Non-pigmented ciliary epithelial cell (primary cell): ENCODE data around the gene LAMA5.
A peak's percentile ranks its signal among the peaks of the same experiment; 100 is the strongest.
"Not testable (repeated sequence)": the region's sequence is repeated elsewhere in the genome, so short reads cannot be mapped to it uniquely, and the experiment has no call there.

Source experiments
- DNase-seq: peaks from one replicate; pipeline ENCODE4 v3.0.0-alpha.2; 2010; ENCODE audit warnings: low read depth

Gene LAMA5

GRCh38 chr20:62390317-62391164 lies 23.4 kb upstream of the LAMA5 start:
- no peak for DNase-seq

DNA sequence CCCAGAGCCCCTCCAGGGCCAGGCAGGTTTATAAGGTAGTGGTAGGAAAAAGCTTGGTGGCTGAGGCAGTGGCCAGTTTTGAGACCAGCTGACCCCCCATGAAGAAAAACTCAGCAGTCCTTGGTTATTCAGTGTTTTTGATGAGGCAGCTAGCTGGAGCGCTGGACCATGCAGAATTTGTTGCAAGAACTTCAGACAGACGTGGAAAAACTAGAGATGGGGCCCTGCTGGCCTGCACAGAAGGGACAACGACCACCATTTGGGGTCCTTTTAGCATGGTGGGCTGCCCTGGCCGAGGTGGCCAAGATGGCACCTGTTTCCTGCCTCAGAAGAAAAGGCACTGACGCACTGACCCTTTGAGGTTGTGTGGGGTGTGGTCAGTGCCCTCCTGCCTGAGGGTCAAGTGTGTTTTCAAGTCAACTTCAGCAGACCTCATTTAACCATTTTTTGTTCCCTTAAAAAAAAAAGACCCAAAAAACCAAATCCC lies 22.5 kb upstream of the LAMA5 start:
- DNase-seq, result no peak

- no peak for DNase-seq
Observed at GRCh38 chr20:62388839-62389600, 21.9 kb upstream of the LAMA5 start.

DNA sequence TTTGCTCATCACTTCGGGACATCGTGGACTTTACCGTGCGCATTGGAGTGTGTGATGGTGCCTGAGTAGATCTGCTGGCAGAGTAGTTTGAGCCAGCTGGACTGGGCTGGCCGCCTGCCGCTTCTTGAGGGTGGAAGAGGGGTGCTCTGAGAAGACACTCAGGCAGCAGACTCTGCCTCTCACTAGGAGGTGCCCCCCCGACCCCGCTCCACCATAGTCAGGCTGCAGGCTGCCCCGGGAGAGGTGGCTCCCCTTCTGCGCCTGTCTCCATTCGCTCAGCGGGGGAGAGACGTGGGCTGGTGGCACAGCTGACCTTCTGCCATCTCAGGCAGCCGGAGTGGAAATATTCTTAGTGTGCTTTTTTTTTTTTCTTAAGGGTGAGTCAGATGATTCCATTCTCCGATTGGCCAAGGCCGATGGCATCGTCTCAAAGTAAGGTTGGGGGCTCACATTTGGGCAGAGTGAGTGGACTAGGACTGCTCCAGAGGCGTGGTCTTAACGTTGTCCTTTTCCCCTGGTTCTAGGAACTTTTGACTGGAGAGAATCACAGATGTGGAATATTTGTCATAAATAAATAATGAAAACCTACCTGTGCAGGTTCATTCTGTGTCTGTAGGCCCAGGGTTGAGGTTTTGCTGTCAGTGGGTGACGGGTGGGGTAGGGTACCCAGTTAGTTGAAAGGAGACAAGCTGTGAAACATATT lies 21.0 kb upstream of the LAMA5 start:
- DNase-seq, result no peak

DNA sequence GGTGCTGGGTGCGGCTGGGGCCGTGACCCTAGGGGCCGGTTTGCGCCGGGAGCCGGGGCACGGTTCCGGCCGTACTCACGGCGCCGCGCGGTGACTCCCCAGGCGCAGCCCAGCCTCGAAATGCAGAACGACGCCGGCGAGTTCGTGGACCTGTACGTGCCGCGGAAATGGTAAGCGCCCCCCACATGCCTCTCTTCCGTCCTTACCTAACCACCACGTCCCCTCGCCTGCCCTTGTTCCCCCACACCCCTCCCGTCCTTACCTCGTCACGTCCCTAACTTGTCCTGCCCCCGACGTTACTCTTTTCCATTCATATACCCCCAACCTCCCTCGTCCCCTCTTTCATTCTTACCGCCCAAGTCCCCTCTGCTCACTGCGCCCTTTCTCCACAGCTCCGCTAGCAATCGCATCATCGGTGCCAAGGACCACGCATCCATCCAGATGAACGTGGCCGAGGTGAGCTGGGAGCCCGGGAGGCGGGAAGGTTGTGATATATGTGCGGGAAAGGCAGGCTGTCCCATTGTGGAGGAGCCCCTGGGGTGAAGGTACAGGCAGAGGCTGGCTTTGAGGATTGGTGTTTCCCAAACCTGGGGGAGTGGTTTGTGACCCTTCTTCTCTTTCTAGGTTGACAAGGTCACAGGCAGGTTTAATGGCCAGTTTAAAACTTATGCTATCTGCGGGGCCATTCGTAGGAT lies 20.3 kb upstream of the LAMA5 start:
- DNase-seq, result no peak

GRCh38 chr20:62386383-62387218 lies 19.5 kb upstream of the LAMA5 start, which contains the start of gene RPS21:
RPS21 (plus strand) TSS chr20:62387103; CDS start chr20:62387339, 236 bp downstream.
- DNase-seq, result peak; percentile 51

DNA sequence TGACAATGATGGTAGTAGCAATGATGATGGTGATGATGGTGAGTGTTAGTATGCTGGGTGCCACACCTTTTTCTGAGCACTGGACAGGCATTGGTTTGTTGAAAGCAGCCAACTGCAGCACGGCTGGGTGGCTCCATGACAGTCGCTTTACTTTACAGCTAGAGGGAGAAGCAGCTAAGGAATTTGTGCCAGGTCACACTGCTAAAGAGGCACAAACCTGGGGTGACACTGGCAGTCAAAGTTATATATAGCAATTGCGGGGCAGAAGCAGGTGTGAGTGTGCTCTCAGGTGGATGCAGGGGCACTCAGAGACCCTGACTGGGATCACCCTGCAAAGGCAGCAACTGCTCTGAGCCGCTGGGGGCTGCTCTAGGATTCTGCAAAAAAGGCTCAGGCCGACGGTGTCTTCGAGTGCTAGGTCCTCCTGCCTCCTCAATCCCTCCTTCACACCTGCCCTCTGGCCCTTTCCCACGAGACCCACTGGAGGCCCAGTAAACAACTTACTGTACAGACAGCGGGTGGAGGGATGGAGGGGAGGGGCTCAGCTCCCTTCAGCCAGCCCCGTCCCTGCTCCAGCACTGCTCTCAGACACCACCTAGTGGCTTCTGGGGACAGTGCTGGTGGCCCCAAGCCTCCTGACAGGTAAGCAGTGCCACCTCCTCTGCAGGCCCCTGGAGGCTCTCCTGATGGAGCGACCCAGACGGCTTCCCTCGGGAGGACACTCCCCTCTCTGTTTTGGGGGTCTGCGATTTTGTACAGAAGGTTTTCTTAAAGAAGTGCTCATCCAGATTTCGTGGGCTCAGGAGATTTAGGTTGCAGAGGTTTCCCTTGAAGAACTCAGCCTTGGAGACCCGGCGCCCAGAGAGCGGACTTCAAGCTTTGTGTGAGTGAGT lies 15.4 kb upstream of the LAMA5 start:
- DNase-seq, result no peak

- DNase-seq, result no peak
Observed at GRCh38 chr20:62381842-62382241, 14.7 kb upstream of the LAMA5 start.

DNA sequence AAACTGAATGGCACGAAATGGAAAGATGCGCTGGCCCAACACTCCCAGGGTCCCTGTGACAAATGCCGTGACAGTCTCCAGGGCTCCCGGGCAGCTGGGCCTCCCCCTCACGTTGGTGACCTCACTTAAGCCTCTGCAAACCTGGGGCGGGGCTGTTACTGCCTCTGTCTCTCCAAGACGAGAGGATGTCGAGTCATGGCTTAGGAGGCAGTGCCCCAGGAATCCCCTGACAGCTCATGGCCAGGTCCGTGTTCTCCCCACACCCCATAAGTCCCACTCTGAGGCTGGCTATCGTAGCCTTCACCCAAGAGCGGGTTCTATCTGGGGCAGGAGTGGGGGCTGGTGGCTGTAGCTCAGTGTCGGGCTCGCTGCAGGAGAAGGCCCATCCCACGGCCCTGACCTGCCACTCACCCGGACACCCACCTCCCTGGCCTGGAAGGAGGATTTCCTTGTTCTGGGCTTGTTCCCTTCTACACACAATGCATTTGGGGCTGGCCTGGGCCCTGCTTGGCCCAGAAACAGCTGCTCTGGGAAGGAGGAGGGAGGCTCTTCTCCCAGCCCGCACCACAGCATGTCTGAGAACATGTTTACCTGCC lies 14.2 kb upstream of the LAMA5 start:
- DNase-seq, result no peak

DNA sequence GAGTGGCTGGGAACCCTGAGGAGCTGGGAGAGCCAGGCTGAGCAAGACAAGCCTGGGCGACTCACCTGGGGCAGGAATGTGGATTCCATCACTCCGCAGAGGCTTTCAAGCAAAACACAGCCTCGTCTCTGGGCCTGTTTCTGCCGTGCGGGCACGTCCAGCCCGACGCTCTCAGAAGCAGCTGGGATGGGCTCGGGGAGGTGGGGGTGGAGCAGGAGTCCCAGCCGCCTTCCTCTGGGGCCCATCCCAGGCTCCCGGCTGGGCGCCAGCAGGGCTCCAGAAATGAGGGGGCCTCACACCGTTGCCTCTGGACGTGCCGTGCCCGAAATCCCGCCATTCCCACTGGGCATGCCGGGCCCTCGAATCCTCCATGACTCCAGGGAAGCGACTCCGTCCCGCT lies 11.1 kb upstream of the LAMA5 start:
- no peak for DNase-seq

DNA sequence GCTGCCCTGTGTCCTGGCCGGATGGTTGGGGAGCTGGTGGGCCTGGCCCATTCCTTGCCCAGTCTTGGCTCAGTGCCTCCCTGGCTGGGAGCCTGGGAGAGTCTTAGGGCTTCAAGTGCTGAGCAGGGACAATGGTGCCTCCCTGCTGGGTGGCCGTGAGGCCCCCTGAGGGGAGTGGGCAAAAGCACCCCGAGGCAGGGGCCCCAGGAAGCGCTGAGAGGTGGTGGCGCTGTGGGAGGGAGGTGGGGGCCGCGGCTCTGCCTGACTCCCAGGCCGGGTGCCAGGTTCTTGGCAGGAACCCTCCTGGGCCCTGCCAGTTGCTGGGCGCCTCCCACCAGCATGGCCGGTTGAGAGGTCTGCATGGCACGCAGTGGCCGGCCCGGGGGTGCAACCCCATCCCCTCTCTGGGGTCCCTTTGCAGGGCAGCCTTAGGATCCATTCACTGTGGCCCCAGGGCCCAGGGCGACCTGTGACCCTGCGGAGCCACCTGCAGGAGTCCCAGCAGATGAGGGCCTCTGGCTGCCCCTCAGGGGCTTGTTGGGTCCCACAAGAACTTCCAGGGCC lies 10.6 kb upstream of the LAMA5 start:
- DNase-seq, result no peak

- no peak for DNase-seq
Observed at GRCh38 chr20:62377064-62377461, 10.0 kb upstream of the LAMA5 start.

DNA sequence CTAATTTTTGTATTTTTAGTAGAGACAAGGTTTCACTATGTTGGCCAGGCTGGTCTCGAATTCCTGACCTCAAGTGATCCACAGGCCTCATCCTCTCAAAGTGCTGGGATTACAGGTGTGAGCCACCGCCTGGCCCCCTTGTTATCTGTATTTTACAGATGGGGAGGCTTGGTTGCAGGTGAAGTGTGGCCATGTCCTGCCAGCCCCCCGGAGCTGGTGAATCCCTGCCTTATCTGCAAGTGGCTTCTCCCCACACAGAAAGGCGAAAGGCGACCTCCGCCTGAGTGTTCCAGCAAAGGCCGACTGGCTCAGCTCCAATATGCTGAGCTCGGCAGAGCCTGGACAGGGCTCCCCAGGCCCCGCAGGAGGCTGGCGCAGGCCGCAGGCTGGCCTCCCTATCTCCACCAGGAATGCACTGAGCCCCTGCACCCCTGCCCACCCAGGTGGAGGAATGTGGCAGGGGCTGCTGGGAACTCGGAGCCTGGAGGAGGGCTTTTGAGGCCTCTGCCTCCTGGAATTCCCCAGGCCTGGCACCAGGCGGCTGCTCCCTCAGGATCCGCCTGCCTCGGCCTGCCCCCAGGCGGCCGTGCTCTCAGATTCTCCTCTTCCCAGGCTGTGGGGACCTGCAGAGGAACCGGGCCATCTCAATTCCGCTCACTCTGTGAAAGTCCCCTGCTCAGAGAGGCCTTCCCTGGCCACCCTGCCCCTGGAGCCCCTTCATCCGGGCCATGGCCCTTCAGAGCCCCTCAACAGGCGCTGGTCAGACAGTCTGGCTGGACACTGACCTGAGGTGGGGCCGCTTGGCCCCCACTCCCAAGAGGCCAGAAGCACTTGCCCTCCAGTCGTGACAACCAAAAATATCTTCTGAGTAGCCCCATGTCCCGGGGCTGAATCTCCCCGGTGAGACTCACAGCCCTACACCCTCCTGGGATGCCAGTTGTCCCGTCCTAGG lies 9.3 kb upstream of the LAMA5 start:
- no peak for DNase-seq

GRCh38 chr20:62374331-62375152 lies 7.4 kb upstream of the LAMA5 start:
- no peak for DNase-seq

- DNase-seq, result not testable (repeated sequence)
Observed at GRCh38 chr20:62373631-62374179, 6.6 kb upstream of the LAMA5 start.
